SK-N-MC (cell line): Measurements from ENCODE around the gene MEX3B.

Experiments
- EZH2 ChIP-seq: fragments of 200-600 bp; sonication (generic); IDR thresholded peaks from one replicate; pipeline ENCODE4 v1.6.1; 2017; ENCODE audit warnings: antibody characterized with exemption
- FOXP2 ChIP-seq: optimal IDR thresholded peaks from 2 replicates; pipeline ENCODE3; 2011; ENCODE audit warnings: mild to moderate bottlenecking, moderate library complexity; ENCODE audit not compliant: insufficient read depth; ENCODE audit errors: extremely low read length, control extremely low read depth
- POLR2AphosphoS5 ChIP-seq: IDR thresholded peaks from 2 replicates; pipeline ENCODE4 v1.6.1; 2012; ENCODE audit warnings: mild to moderate bottlenecking, low read depth, low read length, borderline replicate concordance

GRCh38 chr15:82072926-82073537 is 27.2 kb upstream of the MEX3B start:
- TF ChIP-seq POLR2AphosphoS5, result no peak
- TF ChIP-seq EZH2, result no peak
- TF ChIP-seq FOXP2, result no peak
